ENCODE measurements around the gene YTHDF2.

GRCh38 chr1:28718166-28718565 lies 18.6 kb upstream of the YTHDF2 start:
- TF ChIP-seq POLR2A (IDR thresholded peaks at IDR 0.05) = no peak
- TF ChIP-seq CTCF (IDR thresholded peaks at IDR 0.05 in 4 of 5, conservative IDR thresholded peaks at IDR 0.05 in 1 of 5) = no peak

Measured in gastrocnemius medialis (tissue), 4 donors.